Smooth muscle cell (in vitro differentiated cells): ENCODE data around the gene STRN. TPM values are rescaled to one million over a fixed set of nuclear protein-coding genes. Genes with fewer than 3 reads are reported as not detected.

Experiments
- DNase-seq: peaks from one replicate; lab custom pipeline; 2025; ENCODE audit not compliant: unreplicated experiment; lab: John Stamatoyannopoulos, UW
- H2AFZ ChIP-seq: fragments of 200-600 bp; sonication (generic); 2 replicates; pipeline ENCODE4 v1.6.0; 2016; ENCODE audit warnings: antibody characterized with exemption, low read depth, mild to moderate bottlenecking
- H3F3A ChIP-seq: fragments of 200-600 bp; sonication (generic); 2 replicates; pipeline ENCODE4 v1.6.0; 2017; ENCODE audit warnings: antibody characterized with exemption, low read depth
- H3K27ac ChIP-seq: fragments of 200-600 bp; sonication (generic); 2 replicates; pipeline ENCODE4 v1.5.1; 2016; ENCODE audit warnings: low read depth, mild to moderate bottlenecking
- H3K27me3 ChIP-seq: fragments of 200-600 bp; sonication (generic); 2 replicates; pipeline ENCODE4 v1.6.1; 2016; ENCODE audit warnings: low read depth, mild to moderate bottlenecking
- H3K36me3 ChIP-seq: fragments of 200-600 bp; sonication (generic); 2 replicates; pipeline ENCODE4 v1.5.1; 2016; ENCODE audit warnings: low read depth
- H3K4me1 ChIP-seq: fragments of 200-600 bp; sonication (generic); 2 replicates; pipeline ENCODE4 v1.5.1; 2016; ENCODE audit warnings: low read depth
- H3K4me2 ChIP-seq: fragments of 200-600 bp; sonication (generic); 2 replicates; pipeline ENCODE4 v1.6.0; 2016; ENCODE audit warnings: mild to moderate bottlenecking
- H3K4me3 ChIP-seq: fragments of 200-600 bp; sonication (generic); 2 replicates; pipeline ENCODE4 v1.5.1; 2016; ENCODE audit warnings: mild to moderate bottlenecking
- H3K79me2 ChIP-seq: fragments of 200-600 bp; sonication (generic); 2 replicates; pipeline ENCODE4 v1.6.0; 2016; ENCODE audit warnings: low read depth, mild to moderate bottlenecking
- H3K9ac ChIP-seq: fragments of 200-600 bp; sonication (generic); 2 replicates; pipeline ENCODE4 v1.6.0; 2016; ENCODE audit warnings: low read depth
- H3K9me3 ChIP-seq: fragments of 200-600 bp; sonication (generic); replicated peaks from 2 replicates; pipeline ENCODE4 v1.5.1; 2016; ENCODE audit warnings: low read depth
- H4K20me1 ChIP-seq: fragments of 200-600 bp; sonication (generic); 2 replicates; pipeline ENCODE4 v1.6.0; 2016; ENCODE audit warnings: low read depth
- CTCF ChIP-seq: fragments of 200-600 bp; sonication (generic); IDR thresholded peaks from 2 replicates; pipeline ENCODE4 v1.5.1; 2017; ENCODE audit warnings: borderline replicate concordance, mild to moderate bottlenecking, antibody characterized with exemption; ENCODE audit not compliant: insufficient read depth, poor library complexity, severe bottlenecking
- WGBS: methylation state at CpG from one replicate; pipeline ENCODE4 v1.1.7; 2016; ENCODE audit warnings: low lambda C conversion rate; 5-methylcytosine and 5-hydroxymethylcytosine counted together
- polyA plus RNA-seq: library from polyadenylated mRNA; unstranded; fragments of >200 nt; fragmentation: Nextera tagmentation; extraction: Ambion mirVana; gene quantifications from 2 replicates; pipeline ENCODE4 v1.2.1, GENCODE V29; 2016
- total RNA-seq: library from RNA; depleted of rRNA; stranded (reverse); fragments of >200 nt; gene quantifications from 2 replicates; pipeline ENCODE4 v1.2.3, GENCODE V29; 2014

STRN gene
- total and polyA plus RNA-seq, 2 experiments from 2014 or later = 4.6 to 19.6 TPM

- 74% methylated on average over 2 of the region's 2 CpGs for WGBS
- Histone ChIP-seq H3K79me2 (no peaks in the 10 kb centered on the region), H3F3A (no peaks in the 10 kb centered on the region), H3K27me3 (no peaks in the 10 kb centered on the region), H3K4me1 (no peaks in the 10 kb centered on the region), H3K36me3 (no peaks in the 10 kb centered on the region), H3K4me3 (no peak overlapping the region), H3K9me3 (no peaks in the 10 kb centered on the region), H4K20me1 (no peaks in the 10 kb centered on the region), H3K9ac (no peak overlapping the region), H2AFZ (no peak overlapping the region), H3K4me2 (no peak overlapping the region), H3K27ac (no peak overlapping the region)
- no peak for DNase-seq
- no peak for TF ChIP-seq CTCF
Observed at GRCh38 chr2:36976065-36976464, 9.7 kb upstream of the STRN start.

- no peak for TF ChIP-seq CTCF
- no peaks in the 10 kb centered on the region for H3K9me3 ChIP-seq
- no peak overlapping the region for H3K4me2 ChIP-seq
- H3K27ac ChIP-seq = no peak overlapping the region
- 95% methylated on average over 8 of the region's 8 CpGs for WGBS
- no peak overlapping the region for H3K4me3 ChIP-seq
- H4K20me1 ChIP-seq = no peaks in the 10 kb centered on the region
- DNase-seq = no peak
- H3K79me2 ChIP-seq = no peaks in the 10 kb centered on the region
- H3K9ac ChIP-seq = no peak overlapping the region
- no peaks in the 10 kb centered on the region for H3K4me1 ChIP-seq
- no peaks in the 10 kb centered on the region for H3K36me3 ChIP-seq
- H3K27me3 ChIP-seq = no peaks in the 10 kb centered on the region
- no peaks in the 10 kb centered on the region for H3F3A ChIP-seq
- H2AFZ ChIP-seq = no peak overlapping the region
Observed at GRCh38 chr2:36975306-36975705, 9.0 kb upstream of the STRN start.

GRCh38 chr2:36973320-36973719 is 7.0 kb upstream of the STRN start:
- Histone ChIP-seq H3K27ac (no peak overlapping the region), H3K4me2 (no peak overlapping the region), H3K9me3 (no peaks in the 10 kb centered on the region), H3K36me3 (no peaks in the 10 kb centered on the region), H3K4me3 (no peak overlapping the region), H3K79me2 (no peaks in the 10 kb centered on the region), H3K4me1 (no peaks in the 10 kb centered on the region), H3K9ac (no peak overlapping the region), H3K27me3 (no peaks in the 10 kb centered on the region), H2AFZ (no peak overlapping the region), H4K20me1 (no peaks in the 10 kb centered on the region), H3F3A (no peaks in the 10 kb centered on the region)
- no peak for DNase-seq
- 67% methylated on average over 2 of the region's 2 CpGs for WGBS
- no peak for TF ChIP-seq CTCF

- no peak overlapping the region for H2AFZ ChIP-seq
- no peak for TF ChIP-seq CTCF
- no peak for DNase-seq
- no peaks in the 10 kb centered on the region for H3K27me3 ChIP-seq
- H4K20me1 ChIP-seq = no peaks in the 10 kb centered on the region
- peaks cover 7% of the 10 kb centered on the region for H3K4me1 ChIP-seq
- H3K79me2 ChIP-seq = no peaks in the 10 kb centered on the region
- H3K4me3 ChIP-seq = no peak overlapping the region
- H3K9me3 ChIP-seq = no peaks in the 10 kb centered on the region
- H3F3A ChIP-seq = no peaks in the 10 kb centered on the region
- no peaks in the 10 kb centered on the region for H3K36me3 ChIP-seq
- H3K9ac ChIP-seq = no peak overlapping the region
- no peak overlapping the region for H3K4me2 ChIP-seq
- H3K27ac ChIP-seq = no peak overlapping the region
Observed at GRCh38 chr2:36971990-36972389, 5.7 kb upstream of the STRN start.
